ENCODE results near the gene WDR41. TPM values are rescaled to one million over a fixed set of nuclear protein-coding genes. Genes with fewer than 3 reads are reported as not detected.
A peak's percentile ranks its signal among the peaks of the same experiment; 100 is the strongest.

Gene WDR41
- total RNA-seq, 4 donors from 2014 or later, result 11.7 to 49.5 (median 30.8) TPM

- Histone ChIP-seq H3K36me3 (peaks cover 0 to 9% (median 0%) of the 10 kb centered on the region in 3 donors), H3K9me3 (no peaks in the 10 kb centered on the region), H3K4me3 (no peak overlapping the region), H3K27me3 (no peaks in the 10 kb centered on the region), H3K27ac (peak overlapping the region in 1 of 4 donors; percentile 29), H3K4me1 (no peaks in the 10 kb centered on the region)
- TF ChIP-seq CTCF (IDR thresholded peaks at IDR 0.05), result no peak
- TF ChIP-seq POLR2A (IDR thresholded peaks at IDR 0.05), result no peak
- no peak for DNase-seq
Measured at GRCh38 chr5:77427998-77428397, 64.1 kb downstream of the WDR41 start.

GRCh38 chr5:77426670-77427069 lies 65.4 kb downstream of the WDR41 start:
- H3K9me3 ChIP-seq, result no peaks in the 10 kb centered on the region
- no peak overlapping the region for H3K4me3 ChIP-seq
- no peak for TF ChIP-seq POLR2A (IDR thresholded peaks at IDR 0.05)
- no peak for DNase-seq
- no peaks in the 10 kb centered on the region for H3K4me1 ChIP-seq
- H3K27me3 ChIP-seq, result no peaks in the 10 kb centered on the region
- H3K27ac ChIP-seq, result no peak overlapping the region
- H3K36me3 ChIP-seq, result peaks cover 0 to 3% (median 0%) of the 10 kb centered on the region in 3 donors

- DNase-seq, result no peak
- Histone ChIP-seq H3K4me1 (no peaks in the 10 kb centered on the region), H3K36me3 (no peaks in the 10 kb centered on the region), H3K4me3 (no peak overlapping the region), H3K27ac (no peak overlapping the region), H3K9me3 (no peaks in the 10 kb centered on the region), H3K27me3 (no peaks in the 10 kb centered on the region)
- TF ChIP-seq CTCF (IDR thresholded peaks at IDR 0.05), result no peak
- no peak for TF ChIP-seq POLR2A (IDR thresholded peaks at IDR 0.05)
Measured at GRCh38 chr5:77425998-77426659, 66.0 kb downstream of the WDR41 start.

- Histone ChIP-seq H3K27ac (no peak overlapping the region), H3K36me3 (no peaks in the 10 kb centered on the region), H3K4me3 (no peak overlapping the region), H3K9me3 (no peaks in the 10 kb centered on the region), H3K27me3 (no peaks in the 10 kb centered on the region), H3K4me1 (no peaks in the 10 kb centered on the region)
- TF ChIP-seq CTCF (IDR thresholded peaks at IDR 0.05) (no peak), POLR2A (IDR thresholded peaks at IDR 0.05) (no peak)
- no peak for DNase-seq
Measured at GRCh38 chr5:77425420-77425819, 66.7 kb downstream of the WDR41 start.

- Histone ChIP-seq H3K27ac (no peak overlapping the region), H3K4me3 (no peak overlapping the region), H3K36me3 (no peaks in the 10 kb centered on the region), H3K9me3 (no peaks in the 10 kb centered on the region), H3K27me3 (no peaks in the 10 kb centered on the region), H3K4me1 (no peaks in the 10 kb centered on the region)
- TF ChIP-seq CTCF (IDR thresholded peaks at IDR 0.05), result no peak
- no peak for TF ChIP-seq POLR2A (IDR thresholded peaks at IDR 0.05)
- no peak for DNase-seq
Measured at GRCh38 chr5:77424921-77425320, 67.2 kb downstream of the WDR41 start.

GRCh38 chr5:77423022-77423750 lies 68.9 kb downstream of the WDR41 start:
- Histone ChIP-seq H3K9me3 (no peaks in the 10 kb centered on the region), H3K27me3 (no peaks in the 10 kb centered on the region), H3K4me3 (no peak overlapping the region), H3K36me3 (no peaks in the 10 kb centered on the region), H3K4me1 (no peaks in the 10 kb centered on the region), H3K27ac (no peak overlapping the region)
- TF ChIP-seq POLR2A (IDR thresholded peaks at IDR 0.05) (no peak), CTCF (IDR thresholded peaks at IDR 0.05) (no peak)
- DNase-seq, result no peak

All from Peyer's patch (tissue), 4 donors.